WTC11 (cell line): ENCODE measurements around the gene CNN2. TPM values are rescaled to one million over a fixed set of nuclear protein-coding genes. Genes with fewer than 3 reads are reported as not detected.

ENCODE experiments used
- ATAC-seq: fragments of 200-7000 bp; cut with Tn5 transposase; 2 replicates; pipeline ENCODE4 v1.10.0; 2021; ENCODE audit warnings: mild to moderate bottlenecking, moderate library complexity
- CTCF ChIA-PET: fragments of 300-600 bp; sonication (Branson Sonifier 250); formaldehyde crosslinking; loops from one replicate; lab custom pipeline; 2021; ENCODE audit warnings: antibody characterized with exemption; lab: Charles Lee
- POLR2A ChIA-PET: fragments of 350-600 bp; sonication (Branson Sonifier 250); formaldehyde crosslinking; loops from one replicate; lab custom pipeline; 2021; ENCODE audit warnings: antibody characterized with exemption; lab: Charles Lee
- DNase-seq: peaks from one replicate; pipeline ENCODE4 v3.0.0; 2021; ENCODE audit warnings: low spot score
- H3K27ac Mint-ChIP-seq: 2 replicates; pipeline ENCODE4 v1.8.0; 2021; ENCODE audit warnings: mixed read lengths
- H3K27me3 Mint-ChIP-seq: 2 replicates; pipeline ENCODE4 v1.8.0; 2021; ENCODE audit warnings: low read depth, mild to moderate bottlenecking, moderate library complexity, mixed read lengths
- H3K36me3 Mint-ChIP-seq: 2 replicates; pipeline ENCODE4 v1.8.0; 2021; ENCODE audit warnings: mixed read lengths
- H3K4me1 Mint-ChIP-seq: 2 replicates; pipeline ENCODE4 v1.8.0; 2022; ENCODE audit warnings: mixed read lengths
- H3K4me3 Mint-ChIP-seq: 2 replicates; pipeline ENCODE4 v1.8.0; 2021; ENCODE audit warnings: mild to moderate bottlenecking, moderate library complexity, mixed read lengths
- H3K9me3 Mint-ChIP-seq: 2 replicates; pipeline ENCODE4 v1.8.0; 2021; ENCODE audit warnings: mixed read lengths
- CBFB ChIP-seq: sonication (generic); formaldehyde crosslinking; IDR thresholded peaks from 2 replicates; pipeline ENCODE4 v1.8.1; 2022; ENCODE audit warnings: mild to moderate bottlenecking, low read depth, missing genetic modification reagents
- E2F1 ChIP-seq: sonication (generic); formaldehyde crosslinking; IDR thresholded peaks from 2 replicates; pipeline ENCODE4 v1.8.0; 2022; ENCODE audit warnings: mild to moderate bottlenecking, missing genetic modification reagents
- ELF4 ChIP-seq: sonication (generic); formaldehyde crosslinking; IDR thresholded peaks from 2 replicates; pipeline ENCODE4 v1.8.1; 2022; ENCODE audit warnings: low read depth, mild to moderate bottlenecking, moderate library complexity, missing genetic modification reagents
- ETV6 ChIP-seq: sonication (generic); formaldehyde crosslinking; IDR thresholded peaks from 2 replicates; pipeline ENCODE4 v1.8.1; 2022; ENCODE audit warnings: mild to moderate bottlenecking, missing genetic modification reagents
- FOXP4 ChIP-seq: sonication (generic); formaldehyde crosslinking; IDR thresholded peaks from 2 replicates; pipeline ENCODE4 v1.8.0; 2022; ENCODE audit warnings: mild to moderate bottlenecking, missing genetic modification reagents
- IRF2 ChIP-seq: sonication (generic); formaldehyde crosslinking; IDR thresholded peaks from 2 replicates; pipeline ENCODE4 v1.8.0; 2022; ENCODE audit warnings: low read depth, missing genetic modification reagents, borderline replicate concordance
- MLX ChIP-seq: sonication (generic); formaldehyde crosslinking; IDR thresholded peaks from 2 replicates; pipeline ENCODE4 v1.8.1; 2023; ENCODE audit warnings: mild to moderate bottlenecking, missing genetic modification reagents, moderate library complexity
- NR1H2 ChIP-seq: sonication (generic); formaldehyde crosslinking; IDR thresholded peaks from 2 replicates; pipeline ENCODE4 v1.9.0; 2021; ENCODE audit warnings: mild to moderate bottlenecking, moderate library complexity, missing genetic modification reagents
- NR2C2 ChIP-seq: sonication (generic); formaldehyde crosslinking; IDR thresholded peaks from 2 replicates; pipeline ENCODE4 v1.8.0; 2022; ENCODE audit warnings: mild to moderate bottlenecking, missing genetic modification reagents
- OVOL2 ChIP-seq: fragments of 250-450 bp; sonication (Bioruptor Pico); IDR thresholded peaks from 2 replicates; pipeline ENCODE4 v1.9.0; 2021; ENCODE audit warnings: mild to moderate bottlenecking, borderline replicate concordance
- RORB ChIP-seq: fragments of 250-450 bp; sonication (Bioruptor Pico); IDR thresholded peaks from 2 replicates; pipeline ENCODE4 v1.9.0; 2021; ENCODE audit warnings: mild to moderate bottlenecking
- SOX15 ChIP-seq: fragments of 250-450 bp; sonication (Bioruptor Pico); IDR thresholded peaks from 2 replicates; pipeline ENCODE4 v1.9.0; 2021; ENCODE audit warnings: mild to moderate bottlenecking
- SP1 ChIP-seq: sonication (generic); formaldehyde crosslinking; conservative IDR thresholded peaks from 2 replicates; pipeline ENCODE4 v1.8.1; 2022; ENCODE audit warnings: missing genetic modification reagents
- TCF7 ChIP-seq: sonication (generic); formaldehyde crosslinking; IDR thresholded peaks from 2 replicates; pipeline ENCODE4 v1.8.0; 2022; ENCODE audit warnings: mild to moderate bottlenecking, low read depth, missing genetic modification reagents, moderate library complexity
- TEAD1 ChIP-seq: sonication (generic); formaldehyde crosslinking; IDR thresholded peaks from 2 replicates; pipeline ENCODE4 v1.8.0; 2022; ENCODE audit warnings: mild to moderate bottlenecking, missing genetic modification reagents
- ZNF138 ChIP-seq: sonication (generic); formaldehyde crosslinking; conservative IDR thresholded peaks from 2 replicates; pipeline ENCODE4 v1.8.1; 2022; ENCODE audit warnings: mild to moderate bottlenecking, moderate library complexity, missing genetic modification reagents
- ZNF219 ChIP-seq: sonication (generic); formaldehyde crosslinking; IDR thresholded peaks from 2 replicates; pipeline ENCODE4 v1.8.0; 2023; ENCODE audit warnings: missing genetic modification reagents, mild to moderate bottlenecking, borderline replicate concordance
- ZNF263 ChIP-seq: sonication (generic); formaldehyde crosslinking; IDR thresholded peaks from 2 replicates; pipeline ENCODE4 v1.8.1; 2022; ENCODE audit warnings: low read depth, mild to moderate bottlenecking, moderate library complexity, missing genetic modification reagents
- ZNF416 ChIP-seq: fragments of 250-450 bp; sonication (Bioruptor Pico); IDR thresholded peaks from 2 replicates; pipeline ENCODE4 v1.9.0; 2021; ENCODE audit warnings: mild to moderate bottlenecking, inconsistent platforms
- total RNA-seq: library from RNA; stranded (reverse); gene quantifications from 3 replicates; pipeline ENCODE4 v1.2.3, GENCODE V29; 2021
- TF ChIP-seq, protein P1 (sequence below): sonication (generic); formaldehyde crosslinking; IDR thresholded peaks from 2 replicates; pipeline ENCODE4 v1.8.0; 2023; ENCODE audit warnings: mild to moderate bottlenecking, missing genetic modification reagents
- TF ChIP-seq, protein P2 (sequence below): fragments of 250-450 bp; sonication (Bioruptor Pico); IDR thresholded peaks from 2 replicates; pipeline ENCODE4 v1.9.0; 2021; ENCODE audit warnings: mild to moderate bottlenecking

Gene CNN2
- total RNA-seq, 1 experiment from 2014 or later: 390 TPM

DNA sequence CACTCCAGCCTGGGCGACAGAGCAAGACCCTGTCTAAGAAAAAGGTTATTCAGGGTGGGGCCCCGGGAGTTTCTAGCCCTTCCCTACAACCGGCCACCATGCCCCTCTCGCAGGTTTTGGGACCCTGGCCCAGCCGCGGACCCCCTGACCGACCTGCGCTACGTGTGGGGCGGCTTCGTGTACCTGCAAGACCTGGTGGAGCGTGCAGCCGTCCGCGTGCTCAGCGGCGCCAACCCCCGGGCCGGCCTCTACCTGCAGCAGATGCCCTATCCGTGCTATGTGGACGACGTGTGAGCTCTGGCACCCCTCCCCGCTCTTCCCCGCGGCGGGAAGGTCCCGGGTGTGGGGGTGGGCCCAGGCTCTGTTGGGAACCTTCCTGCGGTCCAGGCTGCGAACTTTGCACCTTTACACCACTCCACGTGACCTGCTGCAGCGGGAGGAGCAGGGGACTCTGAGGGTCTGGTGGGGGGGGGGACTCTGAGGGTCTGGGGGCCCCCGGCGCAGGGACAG is 19.8 kb downstream of the CNN2 start:
- ATAC-seq (no peak), DNase-seq (no peak)
- CTCF ChIA-PET: interaction anchor here (1.1 to 3.2 kb wide), 6 partner anchors 20 to 127 kb away, joined by 3 to 17 read pairs (median 4); partner anchors contain the start of genes ARHGAP45 and WDR18
- Mint-ChIP-seq H3K4me1 (no peaks in the 10 kb centered on the region), H3K36me3 (peaks cover 3% of the 10 kb centered on the region; the same call in 1 of the 2 replicates)
- TF ChIP-seq OVOL2 (CRISPR knock-in tag) (no peak), NR2C2 (no peak), SOX15 (CRISPR knock-in tag) (no peak), ELF4 (no peak), RORB (no peak), FOXP4 (CRISPR knock-in tag) (no peak), SP1 (no peak), ZNF263 (CRISPR knock-in tag) (no peak), MLX (CRISPR knock-in tag) (no peak), NR1H2 (no peak)
- TF ChIP-seq, protein P1, sequence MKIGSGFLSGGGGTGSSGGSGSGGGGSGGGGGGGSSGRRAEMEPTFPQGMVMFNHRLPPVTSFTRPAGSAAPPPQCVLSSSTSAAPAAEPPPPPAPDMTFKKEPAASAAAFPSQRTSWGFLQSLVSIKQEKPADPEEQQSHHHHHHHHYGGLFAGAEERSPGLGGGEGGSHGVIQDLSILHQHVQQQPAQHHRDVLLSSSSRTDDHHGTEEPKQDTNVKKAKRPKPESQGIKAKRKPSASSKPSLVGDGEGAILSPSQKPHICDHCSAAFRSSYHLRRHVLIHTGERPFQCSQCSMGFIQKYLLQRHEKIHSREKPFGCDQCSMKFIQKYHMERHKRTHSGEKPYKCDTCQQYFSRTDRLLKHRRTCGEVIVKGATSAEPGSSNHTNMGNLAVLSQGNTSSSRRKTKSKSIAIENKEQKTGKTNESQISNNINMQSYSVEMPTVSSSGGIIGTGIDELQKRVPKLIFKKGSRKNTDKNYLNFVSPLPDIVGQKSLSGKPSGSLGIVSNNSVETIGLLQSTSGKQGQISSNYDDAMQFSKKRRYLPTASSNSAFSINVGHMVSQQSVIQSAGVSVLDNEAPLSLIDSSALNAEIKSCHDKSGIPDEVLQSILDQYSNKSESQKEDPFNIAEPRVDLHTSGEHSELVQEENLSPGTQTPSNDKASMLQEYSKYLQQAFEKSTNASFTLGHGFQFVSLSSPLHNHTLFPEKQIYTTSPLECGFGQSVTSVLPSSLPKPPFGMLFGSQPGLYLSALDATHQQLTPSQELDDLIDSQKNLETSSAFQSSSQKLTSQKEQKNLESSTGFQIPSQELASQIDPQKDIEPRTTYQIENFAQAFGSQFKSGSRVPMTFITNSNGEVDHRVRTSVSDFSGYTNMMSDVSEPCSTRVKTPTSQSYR: no peak
- TF ChIP-seq, protein P2, sequence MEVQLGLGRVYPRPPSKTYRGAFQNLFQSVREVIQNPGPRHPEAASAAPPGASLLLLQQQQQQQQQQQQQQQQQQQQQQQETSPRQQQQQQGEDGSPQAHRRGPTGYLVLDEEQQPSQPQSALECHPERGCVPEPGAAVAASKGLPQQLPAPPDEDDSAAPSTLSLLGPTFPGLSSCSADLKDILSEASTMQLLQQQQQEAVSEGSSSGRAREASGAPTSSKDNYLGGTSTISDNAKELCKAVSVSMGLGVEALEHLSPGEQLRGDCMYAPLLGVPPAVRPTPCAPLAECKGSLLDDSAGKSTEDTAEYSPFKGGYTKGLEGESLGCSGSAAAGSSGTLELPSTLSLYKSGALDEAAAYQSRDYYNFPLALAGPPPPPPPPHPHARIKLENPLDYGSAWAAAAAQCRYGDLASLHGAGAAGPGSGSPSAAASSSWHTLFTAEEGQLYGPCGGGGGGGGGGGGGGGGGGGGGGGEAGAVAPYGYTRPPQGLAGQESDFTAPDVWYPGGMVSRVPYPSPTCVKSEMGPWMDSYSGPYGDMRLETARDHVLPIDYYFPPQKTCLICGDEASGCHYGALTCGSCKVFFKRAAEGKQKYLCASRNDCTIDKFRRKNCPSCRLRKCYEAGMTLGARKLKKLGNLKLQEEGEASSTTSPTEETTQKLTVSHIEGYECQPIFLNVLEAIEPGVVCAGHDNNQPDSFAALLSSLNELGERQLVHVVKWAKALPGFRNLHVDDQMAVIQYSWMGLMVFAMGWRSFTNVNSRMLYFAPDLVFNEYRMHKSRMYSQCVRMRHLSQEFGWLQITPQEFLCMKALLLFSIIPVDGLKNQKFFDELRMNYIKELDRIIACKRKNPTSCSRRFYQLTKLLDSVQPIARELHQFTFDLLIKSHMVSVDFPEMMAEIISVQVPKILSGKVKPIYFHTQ (CRISPR knock-in tag): no peak
- TF ChIP-seq, all 79 proteins: peak for 0
- no peak overlapping the region for H3K27ac Mint-ChIP-seq
- no peak overlapping the region for H3K4me3 Mint-ChIP-seq
- no peaks in the 10 kb centered on the region for H3K27me3 Mint-ChIP-seq
- H3K9me3 Mint-ChIP-seq: no peaks in the 10 kb centered on the region
- POLR2A ChIA-PET: no interaction called here

DNA sequence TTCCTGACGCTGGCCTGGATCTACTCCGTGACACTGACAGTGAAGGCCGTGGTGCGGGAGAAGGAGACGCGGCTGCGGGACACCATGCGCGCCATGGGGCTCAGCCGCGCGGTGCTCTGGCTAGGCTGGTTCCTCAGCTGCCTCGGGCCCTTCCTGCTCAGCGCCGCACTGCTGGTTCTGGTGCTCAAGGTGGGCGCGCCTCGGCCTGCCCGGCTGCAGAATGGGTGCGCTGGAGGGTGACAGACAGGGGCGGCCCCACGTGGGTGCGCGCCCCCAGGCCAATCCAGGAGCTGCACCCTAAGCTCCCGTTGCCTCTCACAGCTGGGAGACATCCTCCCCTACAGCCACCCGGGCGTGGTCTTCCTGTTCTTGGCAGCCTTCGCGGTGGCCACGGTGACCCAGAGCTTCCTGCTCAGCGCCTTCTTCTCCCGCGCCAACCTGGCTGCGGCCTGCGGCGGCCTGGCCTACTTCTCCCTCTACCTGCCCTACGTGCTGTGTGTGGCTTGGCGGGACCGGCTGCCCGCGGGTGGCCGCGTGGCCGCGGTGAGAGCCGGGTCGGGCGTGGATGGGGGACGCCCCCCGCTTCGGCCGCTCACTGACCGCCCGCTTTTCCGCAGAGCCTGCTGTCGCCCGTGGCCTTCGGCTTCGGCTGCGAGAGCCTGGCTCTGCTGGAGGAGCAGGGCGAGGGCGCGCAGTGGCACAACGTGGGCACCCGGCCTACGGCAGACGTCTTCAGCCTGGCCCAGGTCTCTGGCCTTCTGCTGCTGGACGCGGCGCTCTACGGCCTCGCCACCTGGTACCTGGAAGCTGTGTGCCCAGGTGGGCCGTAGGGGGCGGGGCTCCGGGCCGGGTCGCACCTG is 20.7 kb downstream of the CNN2 start:
- CTCF ChIA-PET: interaction anchor here (0.7 to 3.2 kb wide), 5 partner anchors 19 to 219 kb away, joined by 3 to 18 read pairs (median 3); partner anchors contain the start of gene ARHGAP45
- ATAC-seq (no peak), DNase-seq (no peak)
- no peaks in the 10 kb centered on the region for H3K9me3 Mint-ChIP-seq
- H3K27ac Mint-ChIP-seq: no peak overlapping the region
- peaks cover 5% of the 10 kb centered on the region; the same call in 1 of the 2 replicates for H3K36me3 Mint-ChIP-seq
- no peaks in the 10 kb centered on the region for H3K4me1 Mint-ChIP-seq
- no peaks in the 10 kb centered on the region for H3K27me3 Mint-ChIP-seq
- POLR2A ChIA-PET: interaction anchor here (1.3 kb wide), 1 partner anchor 21 kb away, joined by 3 read pairs; the partner anchor contains the start of gene CNN2
- H3K4me3 Mint-ChIP-seq: no peak overlapping the region
- TF ChIP-seq ZNF416 (no peak), E2F1 (CRISPR knock-in tag) (no peak), IRF2 (no peak), CBFB (CRISPR knock-in tag) (no peak), FOXP4 (CRISPR knock-in tag) (no peak), ZNF138 (no peak), ZNF219 (CRISPR knock-in tag) (no peak), TCF7 (CRISPR knock-in tag) (no peak), TEAD1 (CRISPR knock-in tag) (no peak), ETV6 (CRISPR knock-in tag) (no peak), OVOL2 (CRISPR knock-in tag) (no peak)
